ENCODE measurements around the gene CLRN1.

Gene CLRN1

GRCh38 chr3:150975992-150976368, 3.5 kb upstream of the CLRN1 start:
- Histone ChIP-seq H3K4me3 (ENCODE audit: low read length) (no peak overlapping the region), H3K36me3 (replicated peaks; ENCODE audit: low read depth, low read length) (no peaks in the 10 kb centered on the region), H3K4me2 (ENCODE audit: low read length) (no peak overlapping the region), H3K4me1 (ENCODE audit: low read length) (no peaks in the 10 kb centered on the region), H3K9me3 (ENCODE audit: insufficient read depth, low read length) (no peaks in the 10 kb centered on the region), H3K9ac (ENCODE audit: low read length) (no peak overlapping the region), H2AFZ (ENCODE audit: low read depth, low read length) (no peak overlapping the region), H3K27ac (ENCODE audit: low read length) (no peak overlapping the region), H3K79me2 (ENCODE audit: low read length) (no peaks in the 10 kb centered on the region), H4K20me1 (ENCODE audit: insufficient read depth, low read length) (no peaks in the 10 kb centered on the region), H3K27me3 (ENCODE audit: low read depth, low read length) (peaks cover 32% of the 10 kb centered on the region)
- no peak for TF ChIP-seq EZH2phosphoT487 (IDR thresholded peaks at IDR 0.05; ENCODE audit: low read depth)
- TF ChIP-seq CTCF (IDR thresholded peaks at IDR 0.05; ENCODE audit: low read depth, low read length) = no peak

- Histone ChIP-seq H4K20me1 (ENCODE audit: insufficient read depth, low read length) (no peaks in the 10 kb centered on the region), H3K4me3 (ENCODE audit: low read length) (no peak overlapping the region), H3K79me2 (ENCODE audit: low read length) (no peaks in the 10 kb centered on the region), H2AFZ (ENCODE audit: low read depth, low read length) (no peak overlapping the region), H3K9ac (ENCODE audit: low read length) (no peak overlapping the region), H3K4me1 (ENCODE audit: low read length) (no peaks in the 10 kb centered on the region), H3K27ac (ENCODE audit: low read length) (no peak overlapping the region), H3K27me3 (ENCODE audit: low read depth, low read length) (peaks cover 32% of the 10 kb centered on the region), H3K9me3 (ENCODE audit: insufficient read depth, low read length) (no peaks in the 10 kb centered on the region), H3K36me3 (replicated peaks; ENCODE audit: low read depth, low read length) (no peaks in the 10 kb centered on the region), H3K4me2 (ENCODE audit: low read length) (no peak overlapping the region)
- no peak for TF ChIP-seq CTCF (IDR thresholded peaks at IDR 0.05; ENCODE audit: low read depth, low read length)
- no peak for TF ChIP-seq EZH2phosphoT487 (IDR thresholded peaks at IDR 0.05; ENCODE audit: low read depth)
Observed at GRCh38 chr3:150975086-150975991, 2.8 kb upstream of the CLRN1 start.

- no peaks in the 10 kb centered on the region for H3K79me2 ChIP-seq (ENCODE audit: low read length)
- H2AFZ ChIP-seq (ENCODE audit: low read depth, low read length) = no peak overlapping the region
- no peaks in the 10 kb centered on the region for H4K20me1 ChIP-seq (ENCODE audit: insufficient read depth, low read length)
- no peak overlapping the region for H3K4me2 ChIP-seq (ENCODE audit: low read length)
- no peaks in the 10 kb centered on the region for H3K9me3 ChIP-seq (ENCODE audit: insufficient read depth, low read length)
- H3K4me3 ChIP-seq (ENCODE audit: low read length) = no peak overlapping the region
- H3K36me3 ChIP-seq (replicated peaks; ENCODE audit: low read depth, low read length) = no peaks in the 10 kb centered on the region
- H3K4me1 ChIP-seq (ENCODE audit: low read length) = no peaks in the 10 kb centered on the region
- no peak overlapping the region for H3K27ac ChIP-seq (ENCODE audit: low read length)
- H3K9ac ChIP-seq (ENCODE audit: low read length) = no peak overlapping the region
- no peak for TF ChIP-seq EZH2phosphoT487 (IDR thresholded peaks at IDR 0.05; ENCODE audit: low read depth)
- TF ChIP-seq CTCF (IDR thresholded peaks at IDR 0.05; ENCODE audit: low read depth, low read length) = no peak
- peaks cover 27% of the 10 kb centered on the region for H3K27me3 ChIP-seq (ENCODE audit: low read depth, low read length)
Observed at GRCh38 chr3:150970665-150971324, 1.7 kb downstream of the CLRN1 start.

GRCh38 chr3:150968341-150969035, 4.0 kb downstream of the CLRN1 start:
- Histone ChIP-seq H3K36me3 (replicated peaks; ENCODE audit: low read depth, low read length) (no peaks in the 10 kb centered on the region), H2AFZ (ENCODE audit: low read depth, low read length) (no peak overlapping the region), H3K27me3 (ENCODE audit: low read depth, low read length) (peaks cover 20% of the 10 kb centered on the region), H3K4me2 (ENCODE audit: low read length) (no peak overlapping the region), H4K20me1 (ENCODE audit: insufficient read depth, low read length) (no peaks in the 10 kb centered on the region), H3K9ac (ENCODE audit: low read length) (no peak overlapping the region), H3K4me3 (ENCODE audit: low read length) (no peak overlapping the region), H3K4me1 (ENCODE audit: low read length) (no peaks in the 10 kb centered on the region), H3K27ac (ENCODE audit: low read length) (no peak overlapping the region), H3K79me2 (ENCODE audit: low read length) (no peaks in the 10 kb centered on the region), H3K9me3 (ENCODE audit: insufficient read depth, low read length) (no peaks in the 10 kb centered on the region)
- TF ChIP-seq EZH2phosphoT487 (IDR thresholded peaks at IDR 0.05; ENCODE audit: low read depth) (no peak), CTCF (IDR thresholded peaks at IDR 0.05; ENCODE audit: low read depth, low read length) (no peak)

Measured in OCI-LY3 (cell line).